SIG-M5 (cell line): ENCODE measurements around the gene SLC16A12.
"Not testable (repeated sequence)": the region's sequence is repeated elsewhere in the genome, so short reads cannot be mapped to it uniquely, and the experiment has no call there.

Experiments used
- DNase-seq: peaks from one replicate; lab custom pipeline; 2025; lab: John Stamatoyannopoulos, UW

The SLC16A12 gene

GRCh38 chr10:89414879-89415821, 120.2 kb downstream of the SLC16A12 start:
- no peak for DNase-seq

DNA sequence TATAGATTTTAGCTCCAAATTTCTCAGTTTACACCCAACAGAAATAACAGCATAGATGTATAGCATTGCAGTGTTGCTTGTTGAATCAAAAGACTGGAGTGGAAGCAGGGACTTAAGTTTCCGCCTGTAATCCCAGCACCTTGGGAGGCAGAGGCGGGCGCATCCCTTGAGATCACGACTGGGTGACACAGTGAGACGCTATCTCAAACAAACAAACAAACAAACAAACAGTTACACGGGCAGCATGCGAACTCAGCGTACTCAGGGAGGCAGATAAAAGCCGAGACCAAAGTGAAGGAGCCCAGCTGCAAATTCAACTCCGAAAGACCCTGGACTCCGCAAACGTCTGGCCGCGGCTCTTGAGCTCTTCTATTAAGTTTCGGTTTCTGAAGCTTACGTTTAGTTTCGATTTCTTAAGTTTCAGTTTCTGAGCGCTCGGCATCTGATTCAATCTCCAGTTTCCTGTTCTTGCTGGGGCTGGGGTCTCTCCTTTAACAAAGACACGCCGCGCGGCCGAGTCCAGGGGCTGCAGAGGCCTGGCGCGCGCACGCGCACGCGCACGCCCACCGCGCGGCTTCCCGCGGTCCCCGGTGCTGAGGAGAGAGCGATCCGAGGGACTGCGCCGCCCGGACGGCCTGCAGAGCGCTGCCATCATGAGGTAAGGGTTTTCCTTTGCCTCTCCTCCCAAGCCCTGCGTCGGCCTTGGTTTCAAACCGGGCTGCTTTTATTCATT, 121.1 kb downstream of the SLC16A12 start, which contains the start of gene IFIT5:
Gene IFIT5, plus strand, starts transcription at position 423 of the 733 bp plus-strand sequence. Its CDS starts 231 bp downstream, at position 654.
- DNase-seq = no peak

GRCh38 chr10:89413398-89413912, 121.9 kb downstream of the SLC16A12 start:
- no peak for DNase-seq

- DNase-seq = not testable (repeated sequence)
Measured at GRCh38 chr10:89412276-89412675, 123.1 kb downstream of the SLC16A12 start.

DNA sequence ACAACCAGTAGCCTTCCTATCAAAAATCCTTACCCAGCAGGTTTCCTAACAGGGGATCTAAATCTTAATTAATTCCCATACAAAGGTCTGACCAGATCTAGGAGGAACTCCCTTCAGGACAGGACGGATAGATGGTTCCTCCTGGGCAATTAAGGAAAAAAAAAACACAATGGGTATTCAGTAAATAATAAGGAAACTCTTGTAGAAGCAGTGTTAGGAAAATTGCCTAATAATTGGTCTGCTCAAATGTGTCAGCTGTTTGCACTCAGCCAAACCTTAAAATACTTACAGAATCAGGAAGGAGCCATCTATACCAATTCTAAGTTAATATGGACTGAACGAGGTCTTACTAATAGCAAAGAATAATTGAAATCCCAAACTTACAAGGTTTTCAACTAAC, 124.3 kb downstream of the SLC16A12 start:
- DNase-seq = not testable (repeated sequence)

DNA sequence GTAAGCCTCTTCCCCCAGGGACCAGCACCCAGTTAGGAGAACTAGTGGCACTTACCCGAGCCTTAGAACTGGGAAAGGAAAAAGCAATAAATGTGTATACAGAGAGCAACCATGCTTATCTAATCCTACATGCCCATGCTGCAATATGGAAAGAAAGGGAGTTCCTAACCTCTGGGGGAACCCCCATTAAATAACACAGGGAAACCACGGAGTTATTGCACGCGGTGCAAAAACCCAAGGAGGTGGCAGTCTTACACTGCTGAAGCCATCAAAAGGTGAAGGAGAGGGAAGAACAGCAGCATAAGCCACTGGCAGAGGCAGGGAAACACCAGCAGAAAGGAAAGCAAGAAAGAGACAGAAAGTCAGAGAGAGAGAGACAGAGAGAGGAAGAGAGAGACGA, 124.8 kb downstream of the SLC16A12 start:
- not testable (repeated sequence) for DNase-seq

DNA sequence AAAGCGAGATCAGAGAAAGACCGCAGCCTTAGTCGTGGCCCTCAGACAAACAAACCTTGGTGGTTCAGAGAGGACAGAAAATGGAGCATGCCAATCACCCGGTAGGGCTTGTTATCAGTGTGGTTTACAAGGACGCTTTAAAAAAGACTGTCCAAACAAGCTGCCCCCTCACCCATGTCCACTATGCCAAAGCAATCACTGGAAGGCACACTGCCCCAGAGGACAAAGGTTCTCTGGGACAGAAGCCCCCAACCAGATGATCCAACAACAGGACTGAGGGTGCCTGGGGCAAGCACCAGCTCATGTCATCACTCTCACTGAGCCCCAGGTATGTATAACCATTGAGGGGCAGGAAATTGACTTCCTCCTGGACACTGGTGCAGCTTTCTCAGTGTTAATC, 126.1 kb downstream of the SLC16A12 start:
- not testable (repeated sequence) for DNase-seq

DNA sequence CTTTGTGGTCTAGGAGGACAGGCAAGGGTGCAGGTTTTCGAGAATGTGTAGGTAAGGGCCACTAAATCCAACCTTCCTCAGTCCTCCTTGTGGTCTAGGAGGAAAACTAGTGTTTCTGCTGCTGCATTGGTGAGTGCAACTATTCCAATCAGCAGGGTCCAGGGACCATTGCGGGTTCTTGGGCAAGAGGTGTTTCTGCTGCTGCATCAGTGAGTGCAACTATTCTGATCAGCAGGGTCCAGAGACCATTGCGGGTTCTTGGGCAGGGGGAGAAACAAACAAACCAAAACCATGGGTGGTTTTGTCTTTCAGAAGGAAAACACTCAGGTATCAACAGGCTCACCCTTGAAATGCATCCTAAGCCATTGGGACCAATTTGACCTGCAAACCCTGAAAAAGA, 127.6 kb downstream of the SLC16A12 start:
- not testable (repeated sequence) for DNase-seq

GRCh38 chr10:89406178-89406577, 129.2 kb downstream of the SLC16A12 start:
- DNase-seq = not testable (repeated sequence)

DNA sequence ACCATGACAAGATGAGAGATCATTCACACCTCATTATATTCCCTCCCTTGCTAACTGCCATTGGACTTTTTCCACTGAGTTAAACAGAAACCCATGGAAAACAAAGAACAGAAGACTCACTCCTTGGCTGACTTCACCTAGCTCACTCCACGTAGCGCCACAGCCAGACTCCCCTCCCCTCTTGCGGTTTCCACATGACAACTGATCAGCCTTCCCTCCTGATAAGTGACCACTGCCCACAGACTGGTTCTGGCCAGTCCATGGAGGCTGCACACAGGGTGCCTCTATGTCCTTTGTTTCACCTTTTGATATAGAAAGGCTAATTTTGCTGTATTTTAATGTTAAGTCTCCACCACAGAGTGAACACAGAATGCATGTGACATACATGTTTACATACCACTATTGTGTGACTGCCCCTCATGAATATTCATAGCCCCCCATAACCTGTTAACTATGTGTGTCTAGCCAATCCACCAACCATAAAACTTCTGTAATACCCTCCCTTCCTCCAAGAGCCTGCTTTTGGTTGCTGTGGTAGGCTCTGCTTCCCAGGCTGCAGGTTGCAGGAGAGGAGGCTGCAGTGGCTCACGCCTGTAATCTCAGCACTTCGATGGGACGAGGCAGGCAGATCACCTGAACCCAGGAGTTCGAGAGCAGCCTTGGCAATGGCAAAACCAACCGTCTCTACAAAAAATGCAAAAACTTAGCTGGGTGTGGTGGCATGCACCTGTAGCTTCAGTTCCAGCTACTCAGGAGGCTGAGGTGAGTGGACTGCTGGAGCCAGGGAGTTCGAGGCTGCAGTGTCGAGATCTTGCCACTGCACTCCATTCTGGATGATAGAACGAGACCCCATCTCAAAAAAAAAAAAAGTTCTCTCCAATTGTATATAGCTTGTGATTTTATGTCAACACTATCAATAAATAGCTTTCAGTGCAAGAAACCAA, 131.0 kb downstream of the SLC16A12 start:
- no peak for DNase-seq

- no peak for DNase-seq
Measured at GRCh38 chr10:89403043-89403442, 132.4 kb downstream of the SLC16A12 start.

DNA sequence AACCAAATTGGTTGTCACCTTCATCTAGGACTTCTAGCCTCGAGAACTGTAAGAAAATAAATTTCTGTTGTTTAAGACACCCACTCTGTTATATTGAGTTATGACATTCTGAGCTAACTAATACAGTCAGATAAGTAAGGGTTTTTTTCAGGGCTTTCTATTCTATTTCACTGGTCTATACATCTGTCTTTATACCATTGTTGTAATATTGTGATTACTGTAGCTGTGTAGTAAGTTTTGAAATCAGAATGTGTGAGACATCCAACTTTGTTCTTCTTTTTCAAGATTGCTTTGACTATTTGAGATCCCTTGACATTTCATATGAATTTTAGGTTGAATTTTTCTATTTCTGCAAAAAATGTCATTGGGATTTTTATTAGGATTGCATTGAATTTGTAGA, 135.4 kb downstream of the SLC16A12 start:
- DNase-seq = no peak

DNA sequence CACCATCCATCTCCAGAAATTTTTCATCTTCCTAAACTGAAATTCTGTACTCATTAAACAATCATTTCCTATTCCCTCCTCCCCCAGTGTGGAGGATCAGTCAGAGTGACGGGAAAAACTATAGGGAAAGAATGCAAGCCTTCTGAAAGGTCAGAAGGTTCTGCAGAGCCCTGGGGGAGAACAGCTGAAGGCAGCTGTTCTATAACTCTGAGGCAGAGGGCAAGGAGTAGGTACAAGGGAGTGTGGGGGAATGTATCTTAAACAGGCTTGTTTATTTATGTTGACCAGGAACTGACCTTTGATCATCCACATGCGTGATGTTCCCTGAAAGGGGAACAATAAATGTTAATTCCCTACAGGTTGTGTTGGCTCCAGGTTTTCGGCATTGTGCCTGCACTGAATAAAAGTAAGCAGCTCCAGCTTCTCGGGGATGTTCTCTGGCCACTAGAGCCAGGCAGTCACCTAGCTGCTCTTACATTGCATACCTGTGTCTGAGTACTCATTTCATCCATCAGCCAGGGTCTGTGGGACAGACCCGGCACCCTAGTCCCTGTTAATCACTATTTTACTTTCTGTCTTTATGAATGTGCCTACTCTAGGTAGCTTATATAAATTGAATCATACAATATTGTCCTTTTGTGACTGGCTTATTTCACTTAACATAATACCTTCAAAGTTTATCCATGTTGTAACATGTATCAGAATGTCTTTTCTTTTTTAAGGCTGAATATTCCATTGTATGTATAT, 137.2 kb downstream of the SLC16A12 start:
- no peak for DNase-seq

DNA sequence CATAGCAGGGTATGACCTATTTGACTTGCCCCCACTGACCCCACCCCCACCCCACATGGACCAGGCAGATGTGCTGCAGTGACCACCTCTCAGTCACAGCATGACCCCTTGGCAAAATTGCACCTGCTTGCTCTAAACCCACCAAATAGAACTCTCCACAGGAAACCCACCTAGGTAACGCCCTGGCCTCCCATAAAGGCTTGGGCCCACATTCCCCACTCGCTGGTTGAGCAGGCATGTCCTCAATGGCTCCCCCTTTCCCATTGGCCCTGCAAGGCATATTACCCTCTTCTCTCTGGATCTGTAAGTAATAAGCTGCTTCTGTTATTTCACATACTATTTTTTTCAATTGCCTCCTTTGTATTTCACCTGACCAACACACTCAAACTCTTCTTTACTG, 140.3 kb downstream of the SLC16A12 start:
- no peak for DNase-seq

- no peak for DNase-seq
Measured at GRCh38 chr10:89393898-89394297, 141.5 kb downstream of the SLC16A12 start.

DNA sequence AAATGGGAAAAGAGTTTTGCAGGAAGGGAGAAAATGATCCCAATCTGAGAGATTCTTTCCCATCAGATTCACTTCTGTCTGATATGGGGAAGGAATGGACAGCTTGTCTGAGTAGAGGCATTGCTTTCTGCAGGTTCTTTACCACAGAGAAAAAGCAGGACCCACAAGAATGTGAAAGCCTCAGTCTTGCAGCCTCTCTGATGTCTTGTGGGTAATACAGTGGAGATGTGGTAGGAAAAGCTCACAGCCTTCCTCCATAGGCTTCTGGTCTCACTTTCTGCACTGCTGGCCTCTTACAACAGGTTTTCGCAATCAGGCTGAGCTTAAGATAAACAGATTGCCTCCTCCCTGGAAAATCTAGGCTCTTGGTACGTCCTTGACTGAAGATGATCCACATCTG, 142.4 kb downstream of the SLC16A12 start:
- DNase-seq = no peak

GRCh38 chr10:89391907-89392756, 143.3 kb downstream of the SLC16A12 start, which contains the start of gene IFIT1:
Gene IFIT1, plus strand, starts transcription at chr10:89392623. Its CDS starts 90 bp downstream, at chr10:89392713.
- no peak for DNase-seq

- DNase-seq = not testable (repeated sequence)
Measured at GRCh38 chr10:89391226-89391576, 144.2 kb downstream of the SLC16A12 start.

DNA sequence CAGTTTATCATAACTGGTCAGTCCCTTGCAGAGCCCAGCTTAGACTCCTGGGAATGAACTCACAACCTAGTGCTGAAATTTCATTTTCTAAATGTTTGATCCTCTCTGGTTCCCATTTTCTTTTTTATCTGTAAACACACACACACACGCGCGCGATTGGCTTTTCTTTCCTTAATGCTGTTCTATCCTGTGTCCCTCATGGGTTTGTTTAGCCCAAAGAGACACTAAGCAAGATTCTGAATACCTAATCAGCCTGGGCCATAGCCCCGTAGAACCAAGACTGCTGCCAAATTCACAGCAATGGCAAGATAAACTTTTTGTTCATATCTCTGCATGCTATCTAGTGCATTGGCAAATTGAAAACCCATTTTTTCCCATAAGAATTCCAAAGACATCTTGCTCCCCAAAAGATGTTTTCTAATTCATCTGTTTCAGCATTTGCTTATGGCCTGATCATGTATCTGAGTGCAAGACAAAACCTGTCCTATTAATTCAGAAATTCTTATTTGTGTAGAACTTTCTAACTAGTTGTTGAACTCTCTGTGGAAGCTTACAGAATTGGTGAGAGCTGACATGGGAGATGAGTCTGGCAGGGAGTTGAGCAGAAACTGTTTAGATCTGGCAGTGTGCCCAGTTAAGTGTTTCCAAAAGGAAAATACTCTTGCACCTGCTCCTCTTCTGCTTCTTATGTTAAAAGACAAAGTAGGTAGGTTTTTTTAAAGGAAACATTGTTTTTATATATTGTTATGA, 144.7 kb downstream of the SLC16A12 start:
- DNase-seq = no peak
